ENCODE measurements around the gene CNTF.

- TF ChIP-seq, protein P1, sequence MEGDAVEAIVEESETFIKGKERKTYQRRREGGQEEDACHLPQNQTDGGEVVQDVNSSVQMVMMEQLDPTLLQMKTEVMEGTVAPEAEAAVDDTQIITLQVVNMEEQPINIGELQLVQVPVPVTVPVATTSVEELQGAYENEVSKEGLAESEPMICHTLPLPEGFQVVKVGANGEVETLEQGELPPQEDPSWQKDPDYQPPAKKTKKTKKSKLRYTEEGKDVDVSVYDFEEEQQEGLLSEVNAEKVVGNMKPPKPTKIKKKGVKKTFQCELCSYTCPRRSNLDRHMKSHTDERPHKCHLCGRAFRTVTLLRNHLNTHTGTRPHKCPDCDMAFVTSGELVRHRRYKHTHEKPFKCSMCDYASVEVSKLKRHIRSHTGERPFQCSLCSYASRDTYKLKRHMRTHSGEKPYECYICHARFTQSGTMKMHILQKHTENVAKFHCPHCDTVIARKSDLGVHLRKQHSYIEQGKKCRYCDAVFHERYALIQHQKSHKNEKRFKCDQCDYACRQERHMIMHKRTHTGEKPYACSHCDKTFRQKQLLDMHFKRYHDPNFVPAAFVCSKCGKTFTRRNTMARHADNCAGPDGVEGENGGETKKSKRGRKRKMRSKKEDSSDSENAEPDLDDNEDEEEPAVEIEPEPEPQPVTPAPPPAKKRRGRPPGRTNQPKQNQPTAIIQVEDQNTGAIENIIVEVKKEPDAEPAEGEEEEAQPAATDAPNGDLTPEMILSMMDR (IDR thresholded peaks at IDR 0.05), result no peak
- no peak for TF ChIP-seq EP300 (IDR thresholded peaks at IDR 0.05; ENCODE audit: borderline replicate concordance in 1 of 2, low read depth in 1 of 2, low read length in 1 of 2)
These were observed 27.2 kb downstream of the CNTF start for GRCh38 chr11:58649623-58650022.

All from SK-N-SH (cell line).